Neural cell (in vitro differentiated cells): Measurements from ENCODE around the gene BCL2L2. TPM values are rescaled to one million over a fixed set of nuclear protein-coding genes. Genes with fewer than 3 reads are reported as not detected.

Source experiments
- H2AFZ ChIP-seq: fragments of 200-600, 300-800 bp; sonication (generic), shearing (Covaris generic); 2 replicates; pipeline ENCODE4 v1.6.0; 2014; ENCODE audit warnings: low read depth, mild to moderate bottlenecking, antibody characterized with exemption, low read length, moderate library complexity
- H3F3A ChIP-seq: fragments of 200-600 bp; shearing (Covaris generic); 2 replicates; pipeline ENCODE4 v1.6.1; 2016; ENCODE audit warnings: mild to moderate bottlenecking, moderate library complexity, mixed read lengths, antibody characterized with exemption, low read length; ENCODE audit not compliant: insufficient read depth, poor library complexity, severe bottlenecking
- H3K27ac ChIP-seq: fragments of 200-600, 300-800 bp; sonication (generic), shearing (Covaris generic); 2 replicates; pipeline ENCODE4 v1.5.1; 2014; ENCODE audit warnings: mild to moderate bottlenecking, low read length, moderate library complexity
- H3K27me3 ChIP-seq: fragments of 300-800, 200-600 bp; sonication (generic), shearing (Covaris generic); 2 replicates; pipeline ENCODE4 v1.6.0; 2014; ENCODE audit warnings: mild to moderate bottlenecking, low read depth, low read length, moderate library complexity; ENCODE audit not compliant: insufficient read depth
- H3K36me3 ChIP-seq: fragments of 300-800, 200-600 bp; sonication (generic), shearing (Covaris generic); 2 replicates; pipeline ENCODE4 v1.5.1; 2014; ENCODE audit warnings: mild to moderate bottlenecking, antibody characterized with exemption, low read length, moderate library complexity; ENCODE audit not compliant: insufficient read depth
- H3K4me2 ChIP-seq: fragments of 300-800, 200-600 bp; sonication (generic), shearing (Covaris generic); 2 replicates; pipeline ENCODE4 v1.6.0; 2014; ENCODE audit warnings: mild to moderate bottlenecking, low read length
- H3K4me3 ChIP-seq: fragments of 300-800, 200-600 bp; sonication (generic), shearing (Covaris generic); 2 replicates; pipeline ENCODE4 v1.5.1; 2014; ENCODE audit warnings: mild to moderate bottlenecking, low read length, moderate library complexity
- H3K79me2 ChIP-seq: fragments of 200-600 bp; shearing (Covaris generic); replicated peaks from 2 replicates; pipeline ENCODE4 v1.6.0; 2014; ENCODE audit warnings: mild to moderate bottlenecking, low read length, moderate library complexity; ENCODE audit not compliant: insufficient read depth
- H3K9ac ChIP-seq: fragments of 300-800, 200-600 bp; sonication (generic), shearing (Covaris generic); 2 replicates; pipeline ENCODE4 v1.6.1; 2016; ENCODE audit warnings: mild to moderate bottlenecking, low read length, mixed read lengths
- H3K9me2 ChIP-seq: fragments of 200-600 bp; shearing (Covaris generic); 2 replicates; pipeline ENCODE4 v1.6.1; 2016; ENCODE audit warnings: mild to moderate bottlenecking, low read length, mixed read lengths; ENCODE audit not compliant: insufficient read depth
- H3K9me3 ChIP-seq: fragments of 200-600, 300-800 bp; sonication (generic), shearing (Covaris generic); 2 replicates; pipeline ENCODE4 v1.6.1; 2016; ENCODE audit warnings: mild to moderate bottlenecking, mixed run types, low read length, moderate library complexity, mixed read lengths
- H4K20me1 ChIP-seq: fragments of 200-600 bp; shearing (Covaris generic); 2 replicates; pipeline ENCODE4 v1.6.1; 2016; ENCODE audit warnings: mild to moderate bottlenecking, mixed run types; ENCODE audit not compliant: insufficient read depth
- EP300 ChIP-seq: fragments of 450-650 bp; conservative IDR thresholded peaks from 2 replicates; pipeline ENCODE4 v1.6.1; 2014; ENCODE audit warnings: antibody characterized with exemption, mild to moderate bottlenecking, moderate library complexity; ENCODE audit not compliant: poor library complexity, severe bottlenecking
- EZH2 ChIP-seq: fragments of 200-600, 300-800 bp; shearing (Covaris generic), sonication (generic); IDR thresholded peaks from 2 replicates; pipeline ENCODE4 v1.6.1; 2014; ENCODE audit warnings: antibody characterized with exemption, low read length, borderline replicate concordance, mild to moderate bottlenecking; ENCODE audit not compliant: insufficient read depth, poor library complexity, severe bottlenecking
- MXI1 ChIP-seq: fragments of 450-650 bp; conservative IDR thresholded peaks from 2 replicates; pipeline ENCODE4 v1.6.1; 2014; ENCODE audit warnings: antibody characterized with exemption, mild to moderate bottlenecking; ENCODE audit not compliant: poor library complexity, severe bottlenecking
- POLR2AphosphoS5 ChIP-seq: IDR thresholded peaks from 2 replicates; pipeline ENCODE4 v1.6.1; 2012
- RAD21 ChIP-seq: fragments of 450-650 bp; conservative IDR thresholded peaks from 2 replicates; pipeline ENCODE4 v1.6.1; 2014; ENCODE audit warnings: antibody characterized with exemption, mild to moderate bottlenecking, moderate library complexity
- SMC3 ChIP-seq: fragments of 450-650 bp; conservative IDR thresholded peaks from 2 replicates; pipeline ENCODE4 v1.6.1; 2014; ENCODE audit warnings: antibody characterized with exemption, mild to moderate bottlenecking, moderate library complexity; ENCODE audit not compliant: poor library complexity
- TAF1 ChIP-seq: IDR thresholded peaks from 2 replicates; pipeline ENCODE4 v1.6.1; 2012; ENCODE audit warnings: low read depth
- polyA plus RNA-seq: library from polyadenylated mRNA; depleted of rRNA; stranded (reverse); fragments of >200 nt; gene quantifications from 2 replicates; pipeline ENCODE4 v1.2.3, GENCODE V29; 2014
- TF ChIP-seq, protein P1 (sequence below): fragments of 450-650 bp; IDR thresholded peaks from 2 replicates; pipeline ENCODE4 v1.5.1; 2014; ENCODE audit warnings: antibody characterized with exemption, mild to moderate bottlenecking, moderate library complexity; ENCODE audit not compliant: poor library complexity, severe bottlenecking
- TF ChIP-seq, protein P2 (sequence below): IDR thresholded peaks from 2 replicates; pipeline ENCODE4 v1.6.1; 2012; ENCODE audit warnings: borderline replicate concordance

The BCL2L2 gene
- polyA plus RNA-seq, 1 donor from 2014 or later: 35.8 TPM

DNA sequence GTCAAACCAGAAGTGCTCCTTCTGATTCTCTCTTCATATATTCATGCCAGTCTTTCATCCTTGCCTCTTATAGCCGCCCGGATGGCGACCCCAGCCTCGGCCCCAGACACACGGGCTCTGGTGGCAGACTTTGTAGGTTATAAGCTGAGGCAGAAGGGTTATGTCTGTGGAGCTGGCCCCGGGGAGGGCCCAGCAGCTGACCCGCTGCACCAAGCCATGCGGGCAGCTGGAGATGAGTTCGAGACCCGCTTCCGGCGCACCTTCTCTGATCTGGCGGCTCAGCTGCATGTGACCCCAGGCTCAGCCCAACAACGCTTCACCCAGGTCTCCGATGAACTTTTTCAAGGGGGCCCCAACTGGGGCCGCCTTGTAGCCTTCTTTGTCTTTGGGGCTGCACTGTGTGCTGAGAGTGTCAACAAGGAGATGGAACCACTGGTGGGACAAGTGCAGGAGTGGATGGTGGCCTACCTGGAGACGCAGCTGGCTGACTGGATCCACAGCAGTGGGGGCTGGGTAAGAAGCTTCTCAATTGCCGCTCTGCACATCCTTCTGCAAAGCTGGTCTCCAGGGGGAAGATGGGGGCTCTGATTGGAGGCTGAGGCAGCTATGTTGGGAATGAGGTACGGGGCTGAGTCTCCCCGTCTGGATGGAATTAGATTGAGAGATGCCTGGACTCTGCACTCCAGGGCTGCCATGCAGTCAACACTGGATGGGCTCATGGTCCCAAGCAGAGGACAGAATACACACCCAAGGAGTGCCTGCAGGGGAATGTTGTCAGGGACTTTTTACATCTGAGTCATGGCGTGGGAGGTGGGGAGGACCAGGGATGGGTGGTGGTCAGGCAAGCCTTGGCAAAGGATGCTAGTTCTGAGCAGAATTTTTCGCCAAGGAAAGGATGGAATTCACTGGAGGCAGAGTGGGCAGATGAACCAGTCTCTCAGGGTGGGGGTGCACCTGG, 1.3 kb downstream of the BCL2L2 start:
- no peaks in the 10 kb centered on the region for H3K9me2 ChIP-seq
- peak overlapping the region; percentile 96 for H3K9ac ChIP-seq
- no peaks in the 10 kb centered on the region for H3K9me3 ChIP-seq
- peak overlapping the region; percentile 84 for H3K4me3 ChIP-seq
- peaks cover 3% of the 10 kb centered on the region for H3F3A ChIP-seq
- no peak overlapping the region for H2AFZ ChIP-seq
- no peaks in the 10 kb centered on the region for H4K20me1 ChIP-seq
- peak overlapping the region; percentile 84 for H3K27ac ChIP-seq
- TF ChIP-seq RAD21 (no peak), SMC3 (no peak), EZH2 (no peak), MXI1 (no peak), POLR2AphosphoS5 (no peak), TAF1 (no peak), EP300 (no peak)
- TF ChIP-seq, protein P1, sequence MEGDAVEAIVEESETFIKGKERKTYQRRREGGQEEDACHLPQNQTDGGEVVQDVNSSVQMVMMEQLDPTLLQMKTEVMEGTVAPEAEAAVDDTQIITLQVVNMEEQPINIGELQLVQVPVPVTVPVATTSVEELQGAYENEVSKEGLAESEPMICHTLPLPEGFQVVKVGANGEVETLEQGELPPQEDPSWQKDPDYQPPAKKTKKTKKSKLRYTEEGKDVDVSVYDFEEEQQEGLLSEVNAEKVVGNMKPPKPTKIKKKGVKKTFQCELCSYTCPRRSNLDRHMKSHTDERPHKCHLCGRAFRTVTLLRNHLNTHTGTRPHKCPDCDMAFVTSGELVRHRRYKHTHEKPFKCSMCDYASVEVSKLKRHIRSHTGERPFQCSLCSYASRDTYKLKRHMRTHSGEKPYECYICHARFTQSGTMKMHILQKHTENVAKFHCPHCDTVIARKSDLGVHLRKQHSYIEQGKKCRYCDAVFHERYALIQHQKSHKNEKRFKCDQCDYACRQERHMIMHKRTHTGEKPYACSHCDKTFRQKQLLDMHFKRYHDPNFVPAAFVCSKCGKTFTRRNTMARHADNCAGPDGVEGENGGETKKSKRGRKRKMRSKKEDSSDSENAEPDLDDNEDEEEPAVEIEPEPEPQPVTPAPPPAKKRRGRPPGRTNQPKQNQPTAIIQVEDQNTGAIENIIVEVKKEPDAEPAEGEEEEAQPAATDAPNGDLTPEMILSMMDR: no peak
- TF ChIP-seq, protein P2, sequence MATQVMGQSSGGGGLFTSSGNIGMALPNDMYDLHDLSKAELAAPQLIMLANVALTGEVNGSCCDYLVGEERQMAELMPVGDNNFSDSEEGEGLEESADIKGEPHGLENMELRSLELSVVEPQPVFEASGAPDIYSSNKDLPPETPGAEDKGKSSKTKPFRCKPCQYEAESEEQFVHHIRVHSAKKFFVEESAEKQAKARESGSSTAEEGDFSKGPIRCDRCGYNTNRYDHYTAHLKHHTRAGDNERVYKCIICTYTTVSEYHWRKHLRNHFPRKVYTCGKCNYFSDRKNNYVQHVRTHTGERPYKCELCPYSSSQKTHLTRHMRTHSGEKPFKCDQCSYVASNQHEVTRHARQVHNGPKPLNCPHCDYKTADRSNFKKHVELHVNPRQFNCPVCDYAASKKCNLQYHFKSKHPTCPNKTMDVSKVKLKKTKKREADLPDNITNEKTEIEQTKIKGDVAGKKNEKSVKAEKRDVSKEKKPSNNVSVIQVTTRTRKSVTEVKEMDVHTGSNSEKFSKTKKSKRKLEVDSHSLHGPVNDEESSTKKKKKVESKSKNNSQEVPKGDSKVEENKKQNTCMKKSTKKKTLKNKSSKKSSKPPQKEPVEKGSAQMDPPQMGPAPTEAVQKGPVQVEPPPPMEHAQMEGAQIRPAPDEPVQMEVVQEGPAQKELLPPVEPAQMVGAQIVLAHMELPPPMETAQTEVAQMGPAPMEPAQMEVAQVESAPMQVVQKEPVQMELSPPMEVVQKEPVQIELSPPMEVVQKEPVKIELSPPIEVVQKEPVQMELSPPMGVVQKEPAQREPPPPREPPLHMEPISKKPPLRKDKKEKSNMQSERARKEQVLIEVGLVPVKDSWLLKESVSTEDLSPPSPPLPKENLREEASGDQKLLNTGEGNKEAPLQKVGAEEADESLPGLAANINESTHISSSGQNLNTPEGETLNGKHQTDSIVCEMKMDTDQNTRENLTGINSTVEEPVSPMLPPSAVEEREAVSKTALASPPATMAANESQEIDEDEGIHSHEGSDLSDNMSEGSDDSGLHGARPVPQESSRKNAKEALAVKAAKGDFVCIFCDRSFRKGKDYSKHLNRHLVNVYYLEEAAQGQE: no peak
- no peaks in the 10 kb centered on the region for H3K36me3 ChIP-seq
- H3K79me2 ChIP-seq: peaks cover 25% of the 10 kb centered on the region
- peak overlapping the region; percentile 92 for H3K4me2 ChIP-seq
- H3K27me3 ChIP-seq: no peaks in the 10 kb centered on the region

DNA sequence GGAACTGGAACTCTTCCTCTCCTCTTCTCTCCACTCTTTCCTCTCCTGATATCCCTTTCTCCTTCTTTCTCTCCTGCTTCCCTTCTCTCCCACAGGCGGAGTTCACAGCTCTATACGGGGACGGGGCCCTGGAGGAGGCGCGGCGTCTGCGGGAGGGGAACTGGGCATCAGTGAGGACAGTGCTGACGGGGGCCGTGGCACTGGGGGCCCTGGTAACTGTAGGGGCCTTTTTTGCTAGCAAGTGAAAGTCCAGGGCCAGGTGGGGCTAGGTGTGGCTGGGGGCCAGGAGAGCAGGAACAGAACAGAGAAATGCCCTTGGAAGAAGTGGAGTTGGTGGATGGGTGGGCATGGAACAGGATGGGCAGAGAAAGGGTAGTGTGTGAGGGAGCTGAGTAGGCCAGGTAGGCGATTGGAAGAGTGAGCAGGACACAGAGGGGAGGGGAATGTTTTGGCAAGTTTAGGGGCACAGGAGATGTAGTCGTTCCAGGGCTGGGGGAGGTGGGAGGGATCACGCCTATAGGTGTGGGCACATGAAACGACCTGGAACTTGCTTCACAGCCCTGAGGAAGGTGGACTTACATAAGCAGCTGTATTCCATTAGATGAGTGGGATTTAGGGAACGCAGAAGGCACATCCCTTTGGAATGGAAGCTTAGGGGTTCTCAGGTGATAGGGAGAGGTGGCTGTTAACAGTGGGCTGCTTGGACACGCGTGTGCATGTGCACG, 2.2 kb downstream of the BCL2L2 start:
- TF ChIP-seq, protein P1: no peak
- TF ChIP-seq TAF1 (no peak), MXI1 (no peak), RAD21 (no peak), EZH2 (no peak), SMC3 (no peak), POLR2AphosphoS5 (no peak), EP300 (no peak)
- TF ChIP-seq, protein P2: no peak
- no peaks in the 10 kb centered on the region for H3K27me3 ChIP-seq
- H3F3A ChIP-seq: no peaks in the 10 kb centered on the region
- H4K20me1 ChIP-seq: no peaks in the 10 kb centered on the region
- no peak overlapping the region for H3K4me2 ChIP-seq
- H2AFZ ChIP-seq: no peak overlapping the region
- no peaks in the 10 kb centered on the region for H3K9me2 ChIP-seq
- peak overlapping the region; percentile 84 for H3K4me3 ChIP-seq
- peaks cover 25% of the 10 kb centered on the region for H3K79me2 ChIP-seq
- no peak overlapping the region for H3K9ac ChIP-seq
- no peaks in the 10 kb centered on the region for H3K36me3 ChIP-seq
- no peaks in the 10 kb centered on the region for H3K9me3 ChIP-seq
- H3K27ac ChIP-seq: no peak overlapping the region
